GM15510 (cell line): ENCODE measurements around the gene SLU7.

ENCODE experiments used
- POLR2A ChIP-seq: IDR thresholded peaks from 3 replicates; pipeline ENCODE4 v1.6.1; 2011; ENCODE audit warnings: borderline replicate concordance; ENCODE audit not compliant: insufficient read length; ENCODE audit errors: extremely low read depth

The SLU7 gene

GRCh38 chr5:160418561-160419457 lies at the start of gene SLU7:
Gene SLU7, minus strand, starts transcription at chr5:160419081. Its CDS starts 3,787 bp downstream, at chr5:160415294.
- peak; percentile 58 for TF ChIP-seq POLR2A

GRCh38 chr5:160468363-160468975 lies 49.6 kb upstream of the SLU7 start:
- TF ChIP-seq POLR2A = no peak

DNA sequence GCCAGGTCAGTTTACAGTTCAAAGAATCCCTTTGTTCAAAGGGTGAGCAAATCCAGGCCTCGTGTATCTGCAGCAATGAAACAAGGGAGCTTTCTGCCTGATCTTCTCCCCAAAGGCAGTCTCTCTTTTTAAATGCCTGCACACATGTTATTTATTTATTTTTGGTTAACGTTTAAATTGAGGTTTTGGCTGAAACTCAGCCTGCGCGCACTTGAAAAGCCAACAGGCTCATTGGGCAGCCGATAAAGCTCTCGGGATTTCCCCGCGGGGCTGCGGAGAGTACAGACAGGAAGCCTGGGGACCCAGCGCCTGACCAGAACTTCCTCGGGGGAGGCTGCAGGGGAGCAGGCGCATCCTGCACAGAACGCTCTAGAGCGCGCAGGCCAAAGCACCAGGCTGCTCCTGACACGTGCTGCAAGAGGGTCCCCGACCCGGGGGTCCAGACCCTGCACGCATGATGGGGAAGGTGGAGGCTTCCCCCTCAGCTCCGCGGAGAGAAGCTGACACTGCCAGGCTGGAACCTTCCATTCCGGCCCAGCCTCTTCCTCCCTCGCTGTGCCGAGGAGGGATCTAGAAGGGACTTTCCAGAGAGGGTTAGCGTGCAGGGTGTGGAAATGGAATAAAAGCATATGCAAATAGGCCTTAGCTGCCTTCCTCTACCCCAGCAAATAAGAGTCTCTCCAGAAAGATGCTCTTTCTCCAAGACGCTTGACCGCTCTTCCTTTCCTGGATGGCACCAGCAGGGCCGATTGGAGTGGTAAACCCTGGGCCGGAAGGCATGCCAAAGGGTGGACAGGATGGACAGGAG lies 48.9 kb upstream of the SLU7 start:
- peak; percentile 93 for TF ChIP-seq POLR2A

GRCh38 chr5:160466889-160467554 lies 48.1 kb upstream of the SLU7 start:
- TF ChIP-seq POLR2A = no peak

DNA sequence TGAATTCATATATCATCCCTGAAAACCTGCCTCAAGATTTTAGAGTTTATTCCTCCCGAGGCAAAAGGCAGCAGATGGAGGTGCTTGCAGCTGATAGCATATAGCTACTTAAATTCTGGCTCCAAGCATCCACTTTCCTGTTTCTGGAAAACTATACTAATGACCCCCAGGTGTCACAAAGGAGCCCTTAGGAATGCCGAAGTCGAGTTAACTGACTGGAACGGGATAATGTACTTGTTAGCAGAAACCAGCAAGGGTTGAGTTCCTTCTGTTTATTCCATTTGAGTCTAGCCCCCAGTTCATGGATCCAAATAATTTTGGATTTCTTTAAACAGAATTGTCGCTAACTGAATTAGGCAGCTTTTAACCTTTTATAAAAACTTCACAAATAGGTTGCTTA lies 47.2 kb upstream of the SLU7 start:
- no peak for TF ChIP-seq POLR2A

DNA sequence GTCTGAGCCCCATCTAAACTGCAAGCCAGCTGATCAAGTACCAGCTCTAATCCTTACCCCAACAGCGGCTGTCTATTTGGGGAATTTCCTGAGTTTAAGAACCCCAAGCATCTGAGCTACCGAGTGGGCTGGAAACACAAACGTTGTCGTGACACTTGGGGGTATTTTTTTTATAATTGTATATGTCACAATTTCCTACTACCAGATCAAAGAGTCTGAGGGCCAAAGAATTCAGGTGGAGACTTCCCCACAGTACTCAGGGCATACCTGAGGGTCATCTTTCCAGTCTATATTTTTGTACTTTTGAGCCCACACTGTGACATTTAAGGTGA lies 45.6 kb upstream of the SLU7 start:
- TF ChIP-seq POLR2A = no peak

DNA sequence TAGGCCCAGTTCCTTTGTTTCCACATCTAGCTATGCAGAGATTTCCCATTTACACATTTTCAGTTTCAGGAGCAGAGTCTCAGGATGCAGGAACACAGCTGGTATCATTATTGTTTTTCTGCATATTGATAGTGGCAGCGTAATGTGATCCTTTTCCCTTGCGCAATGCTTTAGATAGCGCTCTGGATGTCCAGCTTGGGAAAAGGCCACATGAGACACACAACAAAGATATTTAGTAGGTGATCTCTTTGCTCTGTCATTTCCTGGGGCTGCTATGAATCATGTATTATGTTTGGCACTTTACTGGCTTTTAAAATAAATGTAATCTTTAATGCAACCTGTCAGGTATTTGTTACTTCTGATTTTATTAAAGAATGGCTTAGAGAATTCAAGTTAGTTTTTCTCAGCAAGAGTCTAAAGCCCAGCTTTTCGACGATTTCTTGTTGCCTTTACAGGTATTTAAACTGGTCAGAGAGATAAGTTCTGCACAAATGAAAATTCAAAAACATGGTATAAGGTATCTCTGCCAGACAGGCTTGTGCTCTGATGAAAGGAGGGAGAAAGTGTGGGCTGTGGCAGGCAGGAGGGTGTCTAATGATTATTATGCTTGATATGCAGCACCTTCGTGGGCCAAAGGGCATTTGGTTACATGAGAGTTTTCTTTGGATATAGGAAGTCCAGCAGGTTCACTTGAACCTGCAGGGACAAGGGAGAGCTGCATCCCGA lies 45.0 kb upstream of the SLU7 start:
- TF ChIP-seq POLR2A = no peak

DNA sequence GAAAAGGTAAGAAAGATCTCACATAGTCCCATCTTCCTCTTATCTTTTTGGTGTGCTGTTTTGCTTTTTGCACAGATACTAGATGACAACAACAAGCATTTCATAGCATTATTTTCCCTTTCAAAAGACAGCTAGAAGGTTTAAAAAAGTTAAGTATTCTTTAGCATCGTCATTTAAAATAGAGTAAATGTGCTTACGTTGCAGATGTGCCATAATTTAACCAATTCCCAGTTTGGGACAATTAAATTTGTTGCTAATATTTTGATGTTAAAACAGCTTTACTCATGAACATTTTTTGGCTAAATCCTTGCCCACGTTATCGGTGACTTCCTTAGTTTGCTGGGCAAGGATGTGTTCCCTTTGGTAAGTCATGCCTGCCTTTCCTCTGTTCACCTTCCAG lies 44.3 kb upstream of the SLU7 start:
- no peak for TF ChIP-seq POLR2A

- TF ChIP-seq POLR2A = no peak
Measured at GRCh38 chr5:160462167-160462566, 43.3 kb upstream of the SLU7 start.

DNA sequence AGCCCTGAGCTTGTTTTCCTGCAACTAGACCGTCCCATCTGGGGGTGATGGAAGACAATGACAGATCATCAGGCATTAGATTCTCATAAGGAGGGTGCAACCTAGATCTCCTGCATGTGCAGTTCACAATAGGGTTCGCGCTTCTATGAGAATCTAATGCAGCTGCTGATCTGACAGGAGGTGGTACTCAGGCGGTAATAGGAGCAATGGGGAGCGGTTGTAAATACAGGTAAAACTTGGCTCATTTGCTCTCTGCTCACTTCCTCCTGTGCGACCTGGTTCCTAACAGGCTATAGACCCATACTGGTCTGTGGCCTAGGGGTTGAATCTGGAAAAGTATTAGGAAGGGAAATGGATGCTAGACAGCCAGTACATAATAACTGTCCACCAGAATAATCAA lies 42.5 kb upstream of the SLU7 start:
- no peak for TF ChIP-seq POLR2A

GRCh38 chr5:160460377-160461049 lies 41.6 kb upstream of the SLU7 start:
- no peak for TF ChIP-seq POLR2A

DNA sequence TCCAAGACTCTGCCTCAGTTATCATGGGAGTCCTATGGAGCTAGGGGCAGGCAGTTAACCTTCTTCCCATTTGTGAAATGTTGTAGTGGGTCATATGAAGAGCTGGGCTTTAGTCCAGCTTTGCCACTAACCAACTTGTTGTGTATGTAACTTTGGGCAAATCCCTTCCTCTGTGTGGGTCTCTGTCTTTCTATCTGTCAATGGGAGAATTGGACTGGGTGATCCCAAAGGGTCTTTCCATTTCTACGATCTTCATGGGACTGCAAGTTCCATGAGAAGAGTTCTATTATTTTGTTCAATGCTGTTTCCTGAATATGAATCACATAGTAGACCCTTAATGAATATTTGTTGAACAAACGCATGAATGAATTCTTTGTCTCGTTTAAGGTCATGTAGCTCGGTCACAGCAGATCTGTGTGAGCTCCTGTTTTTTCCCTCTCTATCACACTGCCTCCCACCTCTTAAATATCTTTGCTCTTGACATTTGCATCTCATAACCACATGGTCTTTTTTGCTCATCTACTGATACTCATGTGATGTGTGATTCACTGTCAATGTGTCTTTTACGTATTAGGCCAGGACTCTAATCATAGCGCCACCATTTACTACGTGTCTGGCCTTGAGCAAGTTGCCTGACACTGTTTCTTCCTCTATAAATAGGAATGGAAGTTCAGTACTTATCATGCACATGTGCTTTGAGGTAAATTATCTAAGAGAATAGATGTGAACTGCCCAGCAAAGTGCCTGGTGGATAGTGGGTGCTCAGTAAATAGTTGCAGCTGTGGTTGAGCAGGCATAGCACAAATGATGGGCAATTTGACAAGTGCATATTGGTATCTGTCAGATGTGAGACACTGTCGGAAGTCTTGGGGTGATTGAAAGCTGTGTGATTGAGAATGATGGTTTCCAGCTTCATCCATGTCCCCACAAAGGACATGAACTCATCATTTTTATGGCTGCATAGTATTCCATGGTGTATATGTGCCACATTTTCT lies 40.2 kb upstream of the SLU7 start:
- peak; percentile 45 for TF ChIP-seq POLR2A

- no peak for TF ChIP-seq POLR2A
Measured at GRCh38 chr5:160457252-160457651, 38.4 kb upstream of the SLU7 start.

- TF ChIP-seq POLR2A = no peak
Measured at GRCh38 chr5:160456480-160457177, 37.7 kb upstream of the SLU7 start.
